Endothelial cell of umbilical vein (primary cell): ENCODE results near the gene RGS6. TPM values are rescaled to one million over a fixed set of nuclear protein-coding genes. Genes with fewer than 3 reads are reported as not detected.

Experiments used
- BruUV-seq: library from RNA; stranded (reverse); fragments of 400-500 nt; replicated peaks from 2 replicates; lab custom pipeline; 2021; lab: Mats Ljungman, UMichigan
- CTCF ChIA-PET: fragments of 300-600, 350-600 bp; sonication (Branson Sonifier 250); formaldehyde crosslinking; loops from one replicate; lab custom pipeline; 2021; ENCODE audit warnings: antibody characterized with exemption, inconsistent platforms; lab: Charles Lee
- POLR2A ChIA-PET: fragments of 300-600, 350-600 bp; sonication (Branson Sonifier 250); formaldehyde crosslinking; loops from one replicate; lab custom pipeline; 2021; ENCODE audit warnings: antibody characterized with exemption, inconsistent platforms; lab: Charles Lee
- DNase-seq: peaks from one replicate; pipeline ENCODE4 v3.0.0-alpha.2; 2011; ENCODE audit warnings: low read depth, low spot score
- FAIRE-seq: peaks from 2 replicates; lab custom pipeline; 2011; peaks lifted over from hg19 to GRCh38; lab: Jason Lieb, UNC
- H2AFZ ChIP-seq: 2 replicates; pipeline ENCODE4 v1.6.0; 2012; ENCODE audit warnings: low read depth, low read length, control low read depth, inconsistent platforms
- H3K27ac ChIP-seq: 2 replicates; pipeline ENCODE4 v1.5.1; 2011; ENCODE audit warnings: low read depth, mild to moderate bottlenecking, control low read depth, low read length, moderate library complexity; ENCODE audit not compliant: insufficient read depth
- H3K27me3 ChIP-seq, 2 experiments: 2 replicates each; pipeline versions ENCODE4 v1.6.0 to v1.6.1; 2011; ENCODE audit warnings: low read length in 2 of 2, mixed read lengths in 1 of 2; ENCODE audit not compliant: control insufficient read depth in 2 of 2, insufficient read depth in 2 of 2
- H3K36me3 ChIP-seq, 2 experiments: 2 replicates in 1 of 2; 3 replicates in 1 of 2; pipeline ENCODE4 v1.5.1; 2011; ENCODE audit warnings: low read length in 2 of 2, mild to moderate bottlenecking in 1 of 2, moderate library complexity in 1 of 2; ENCODE audit not compliant: control insufficient read depth in 2 of 2, insufficient read depth in 2 of 2; ENCODE audit errors: extremely low read depth in 1 of 2
- H3K4me1 ChIP-seq: 3 replicates; pipeline ENCODE4 v1.5.1; 2011; ENCODE audit warnings: mild to moderate bottlenecking, low read length; ENCODE audit not compliant: control insufficient read depth, insufficient read depth; ENCODE audit errors: extremely low read depth
- H3K4me2 ChIP-seq: 2 replicates; pipeline ENCODE4 v1.6.1; 2011; ENCODE audit warnings: low read length, control low read depth, mixed read lengths; ENCODE audit not compliant: insufficient read depth
- H3K4me3 ChIP-seq, 3 experiments: fragments of 200-600 bp in 1 of 3; sonication (generic), shearing (Covaris generic) in 1 of 3; replicated peaks in 1 of 3; 2 replicates each; pipeline ENCODE4 v1.5.1; 2011 to 2016; ENCODE audit warnings: control low read depth in 3 of 3, low read length in 3 of 3, mild to moderate bottlenecking in 2 of 3, inconsistent platforms in 1 of 3, low read depth in 1 of 3, moderate library complexity in 1 of 3; ENCODE audit not compliant: insufficient read depth in 1 of 3
- H3K79me2 ChIP-seq: 2 replicates; pipeline ENCODE4 v1.6.0; 2012; ENCODE audit warnings: low read length, inconsistent platforms; ENCODE audit not compliant: control insufficient read depth, insufficient read depth
- H3K9ac ChIP-seq: replicated peaks from 2 replicates; pipeline ENCODE3; 2011; ENCODE audit warnings: low read length, control low read depth; ENCODE audit not compliant: insufficient read depth; ENCODE audit errors: extremely low read depth
- H3K9me1 ChIP-seq: replicated peaks from 3 replicates; pipeline ENCODE4 v1.6.0; 2011; ENCODE audit warnings: mild to moderate bottlenecking, low read length; ENCODE audit not compliant: control insufficient read depth, insufficient read depth; ENCODE audit errors: extremely low read depth
- H3K9me3 ChIP-seq: replicated peaks from 2 replicates; pipeline ENCODE4 v1.5.1; 2012; ENCODE audit warnings: low read length, inconsistent platforms; ENCODE audit not compliant: control insufficient read depth, insufficient read depth
- H4K20me1 ChIP-seq: replicated peaks from 2 replicates; pipeline ENCODE3; 2011; ENCODE audit warnings: mild to moderate bottlenecking, low read length; ENCODE audit not compliant: control insufficient read depth, insufficient read depth; ENCODE audit errors: extremely low read depth
- CTCF ChIP-seq, 2 donors: IDR thresholded peaks; 1 replicate in 1 of 2; 2 replicates in 1 of 2; pipeline ENCODE4 v1.5.1; 2011; ENCODE audit warnings: low read length in 2 of 2, mild to moderate bottlenecking in 2 of 2, moderate library complexity in 2 of 2, control low read depth in 1 of 2, inconsistent platforms in 1 of 2, low read depth in 1 of 2; ENCODE audit not compliant: insufficient read depth in 1 of 2; ENCODE audit errors: extremely low read depth in 1 of 2
- FOS ChIP-seq: IDR thresholded peaks from 2 replicates; pipeline ENCODE4 v1.6.1; 2011; ENCODE audit warnings: mild to moderate bottlenecking, low read length, moderate library complexity, borderline replicate concordance; ENCODE audit not compliant: insufficient read depth
- JUN ChIP-seq: IDR thresholded peaks from 2 replicates; pipeline ENCODE4 v1.6.1; 2011; ENCODE audit warnings: borderline replicate concordance, low read depth; ENCODE audit not compliant: insufficient read length, insufficient read depth
- MYC ChIP-seq: IDR thresholded peaks from one replicate; pipeline ENCODE4 v1.6.1; 2011; ENCODE audit warnings: mild to moderate bottlenecking, low read depth, low read length
- POLR2A ChIP-seq: IDR thresholded peaks from 2 replicates; pipeline ENCODE4 v1.6.1; 2012; ENCODE audit warnings: low read depth, mild to moderate bottlenecking, control low read depth, low read length
- POLR2AphosphoS5 ChIP-seq: IDR thresholded peaks from 2 replicates; pipeline ENCODE4 v1.6.1; 2012; ENCODE audit warnings: low read depth, mild to moderate bottlenecking, control low read depth, low read length, moderate library complexity; ENCODE audit not compliant: insufficient read depth
- dilution Hi-C: fragments of 300-500 bp; cut with MboI; formaldehyde crosslinking; loops from one replicate; pipeline ENCODE4 v1.15.0; 2019; ENCODE audit warnings: low sequenced_read_pairs; ENCODE audit not compliant: extremely low pct_ligation_motif_present
- intact Hi-C: fragments of 100-400 bp; cut with micrococcal nuclease; formaldehyde crosslinking; loops from one replicate; pipeline ENCODE4 v1.10.0; 2022
- polyA plus RNA-seq, 4 experiments: library from polyadenylated mRNA; depleted of rRNA in 3 of 4; stranded (reverse) in 3 of 4; unstranded in 1 of 4; fragments of >200 nt; gene quantifications; 2 replicates each; pipeline versions ENCODE4 v1.2.1 to v1.2.3, GENCODE V29; 2011 to 2012; ENCODE audit warnings: missing spikeins in 1 of 4
- total RNA-seq: library from RNA; stranded (reverse); gene quantifications from 2 replicates; pipeline ENCODE4 v1.2.3, GENCODE V29; 2021
- TF ChIP-seq, protein P1 (sequence below): IDR thresholded peaks from 2 replicates; pipeline ENCODE4 v1.6.1; 2011; ENCODE audit not compliant: insufficient read depth, insufficient read length

The RGS6 gene
- total and polyA plus RNA-seq, 2 donors (not counting 3 experiments of a cell fraction or from before 2014, with no cell fraction given), result not detected

DNA sequence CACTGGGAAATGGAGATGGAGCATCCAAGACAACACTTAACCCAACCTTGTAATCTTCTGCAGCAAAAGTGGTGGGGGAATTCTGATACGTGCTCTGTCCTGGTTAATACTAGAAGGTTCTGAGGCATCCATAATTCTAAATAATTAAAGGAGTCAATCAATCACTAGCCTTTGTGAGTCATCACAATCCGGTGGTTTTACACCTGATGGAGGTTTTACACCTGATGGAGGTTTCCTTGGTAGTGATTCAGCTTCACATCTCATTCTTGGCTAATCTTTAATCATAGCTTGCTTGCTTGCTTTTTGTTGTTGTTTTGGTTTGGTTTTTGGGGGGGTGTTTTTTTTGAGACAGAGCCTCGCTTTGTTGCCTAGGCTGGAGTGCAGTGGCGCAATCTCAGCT lies 618.3 kb downstream of the RGS6 start:
- ChIA-PET CTCF (interaction anchor here (1.2 to 2.4 kb wide), 4 partner anchors 9 to 153 kb away, joined by 3 to 6 read pairs (median 4); no protein-coding TSS in a partner anchor), POLR2A (no interaction called here)

More for the DNA sequence above, 618.3 kb downstream of the RGS6 start:
- Histone ChIP-seq H3K4me2 (no peak overlapping the region), H4K20me1 (no peaks in the 10 kb centered on the region), H3K9ac (no peak overlapping the region), H2AFZ (no peak overlapping the region), H3K27ac (no peak overlapping the region), H3K9me1 (no peaks in the 10 kb centered on the region), H3K79me2 (no peaks in the 10 kb centered on the region), H3K27me3 (peaks cover 7 to 11% of the 10 kb centered on the region in 2 experiments), H3K4me1 (no peaks in the 10 kb centered on the region), H3K9me3 (no peaks in the 10 kb centered on the region), H3K36me3 (no peaks in the 10 kb centered on the region), H3K4me3 (no peak overlapping the region)
- BruUV-seq, result no TSS peak
- intact Hi-C loops (no loop called here), dilution Hi-C loops (no loop called here)
- FAIRE-seq (no peak), DNase-seq (no peak)
- TF ChIP-seq POLR2A (no peak), MYC (no peak), JUN (no peak), CTCF (IDR thresholded peaks at IDR 0.05; ENCODE audit: extremely low read depth in 1 of 2, insufficient read depth in 1 of 2, low read depth in 1 of 2, low read length in 2 of 2) (no peak), POLR2AphosphoS5 (no peak), FOS (no peak)
- TF ChIP-seq, protein P1, sequence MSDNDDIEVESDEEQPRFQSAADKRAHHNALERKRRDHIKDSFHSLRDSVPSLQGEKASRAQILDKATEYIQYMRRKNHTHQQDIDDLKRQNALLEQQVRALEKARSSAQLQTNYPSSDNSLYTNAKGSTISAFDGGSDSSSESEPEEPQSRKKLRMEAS, result no peak
